ENCODE data around the gene PPP3CA. TPM values are rescaled to one million over a fixed set of nuclear protein-coding genes. Genes with fewer than 3 reads are reported as not detected.

The PPP3CA gene
- total RNA-seq, 2 donors from 2014 or later: 71.3 to 142 TPM

GRCh38 chr4:100982345-100982744 is 365.0 kb downstream of the PPP3CA start:
- Histone ChIP-seq H3K4me3 (no peak overlapping the region), H3K27ac (no peak overlapping the region), H3K9me3 (no peaks in the 10 kb centered on the region), H3K4me1 (replicated peaks) (no peaks in the 10 kb centered on the region), H3K27me3 (replicated peaks; ENCODE audit: insufficient read depth) (no peaks in the 10 kb centered on the region), H3K36me3 (no peaks in the 10 kb centered on the region)
- 76% methylated on average over 3 of the region's 3 CpGs for WGBS
- DNase-seq (ENCODE audit: low spot score): no peak
- TF ChIP-seq POLR2A (IDR thresholded peaks at IDR 0.05) (no peak), POLR2AphosphoS5 (IDR thresholded peaks at IDR 0.05) (no peak), CTCF (IDR thresholded peaks at IDR 0.05) (no peak)
- intact Hi-C loops (cut with DNase I): no loop called here

- no peaks in the 10 kb centered on the region for H3K36me3 ChIP-seq
- no peak for DNase-seq (ENCODE audit: low spot score)
- H3K9me3 ChIP-seq: no peaks in the 10 kb centered on the region
- H3K27me3 ChIP-seq (replicated peaks; ENCODE audit: insufficient read depth): no peaks in the 10 kb centered on the region
- H3K4me1 ChIP-seq (replicated peaks): no peaks in the 10 kb centered on the region
- TF ChIP-seq POLR2A (IDR thresholded peaks at IDR 0.05) (no peak), POLR2AphosphoS5 (IDR thresholded peaks at IDR 0.05) (no peak), CTCF (IDR thresholded peaks at IDR 0.05) (no peak)
- H3K27ac ChIP-seq: no peak overlapping the region
- no peak overlapping the region for H3K4me3 ChIP-seq
- 87% methylated on average over 5 of the region's 5 CpGs for whole genome bisulfite sequencing
- intact Hi-C loops (cut with DNase I): no loop called here
Observed at GRCh38 chr4:100981447-100982204, 365.7 kb downstream of the PPP3CA start.

- Histone ChIP-seq H3K27me3 (replicated peaks; ENCODE audit: insufficient read depth) (no peaks in the 10 kb centered on the region), H3K4me1 (replicated peaks) (no peaks in the 10 kb centered on the region), H3K27ac (no peak overlapping the region), H3K36me3 (no peaks in the 10 kb centered on the region), H3K9me3 (no peaks in the 10 kb centered on the region), H3K4me3 (no peak overlapping the region)
- no peak for TF ChIP-seq POLR2AphosphoS5 (IDR thresholded peaks at IDR 0.05)
- TF ChIP-seq POLR2A (IDR thresholded peaks at IDR 0.05): no peak
- TF ChIP-seq CTCF (IDR thresholded peaks at IDR 0.05): no peak
- WGBS: 32% methylated on average over 4 of the region's 4 CpGs
- intact Hi-C loops (cut with DNase I): no loop called here
- DNase-seq (ENCODE audit: low spot score): no peak
Observed at GRCh38 chr4:100979736-100980135, 367.6 kb downstream of the PPP3CA start.

GRCh38 chr4:100977746-100978397 is 369.5 kb downstream of the PPP3CA start:
- Histone ChIP-seq H3K4me3 (no peak overlapping the region), H3K27me3 (replicated peaks; ENCODE audit: insufficient read depth) (no peaks in the 10 kb centered on the region), H3K27ac (no peak overlapping the region), H3K4me1 (replicated peaks) (no peaks in the 10 kb centered on the region), H3K36me3 (no peaks in the 10 kb centered on the region), H3K9me3 (no peaks in the 10 kb centered on the region)
- peak; percentile 62 for DNase-seq (ENCODE audit: low spot score)
- WGBS: 22% methylated on average over 3 of the region's 3 CpGs
- intact Hi-C loops (cut with DNase I): no loop called here
- TF ChIP-seq POLR2A (IDR thresholded peaks at IDR 0.05): no peak
- TF ChIP-seq POLR2AphosphoS5 (IDR thresholded peaks at IDR 0.05): peak; percentile 80

GRCh38 chr4:100977274-100977673 is 370.1 kb downstream of the PPP3CA start:
- no peak for TF ChIP-seq POLR2A (IDR thresholded peaks at IDR 0.05)
- TF ChIP-seq CTCF (IDR thresholded peaks at IDR 0.05): no peak
- no peak for TF ChIP-seq POLR2AphosphoS5 (IDR thresholded peaks at IDR 0.05)
- Histone ChIP-seq H3K27ac (peak overlapping the region in 1 of 2 donors; percentile 37), H3K27me3 (replicated peaks; ENCODE audit: insufficient read depth) (no peaks in the 10 kb centered on the region), H3K4me1 (replicated peaks) (no peaks in the 10 kb centered on the region), H3K9me3 (no peaks in the 10 kb centered on the region), H3K4me3 (no peak overlapping the region), H3K36me3 (no peaks in the 10 kb centered on the region)
- intact Hi-C loops (cut with DNase I): no loop called here
- DNase-seq (ENCODE audit: low spot score): no peak

MicroRNAs encoded within 50 kb of the gene (microRNA counts, 767-probe panel; counts per million panel counts)
- 0 to 431 counts per million in 2 donors for microRNA hsa-miR-1255a

Small RNAs within 50 kb of the gene (microRNA-seq; reads per million reads assigned to microRNA genes)
- gene MIR1255A (1.5 reads per million, percentile 18 among the genes with 10 or more reads in this experiment), gene MIR8066 (not detected)

Small RNAs within 50 kb of the gene (small RNA-seq; reads per million reads assigned to genes)
- gene MIR1255A: 0.56 to 0.60 reads per million in 2 donors
- gene MIR8066: 0 reads per million in 2 donors
